ENCODE measurements around the gene ABTB2.

The ABTB2 gene

GRCh38 chr11:34204396-34205279 is 153.2 kb downstream of the ABTB2 start:
- DNase-seq (ENCODE audit: low read depth in 2 of 2), result peak in 1 of 2 donors; percentile 54
- no peak overlapping the region for H3K4me3 ChIP-seq (replicated peaks in 1 of 2; ENCODE audit: low read depth in 2 of 2, low read length in 2 of 2)
- no peak for TF ChIP-seq CTCF (IDR thresholded peaks at IDR 0.05; ENCODE audit: low read depth, low read length)

- no peak overlapping the region for H3K4me3 ChIP-seq (replicated peaks in 1 of 2; ENCODE audit: low read depth in 2 of 2, low read length in 2 of 2)
- DNase-seq (ENCODE audit: low read depth in 2 of 2), result no peak
- no peak for TF ChIP-seq CTCF (IDR thresholded peaks at IDR 0.05; ENCODE audit: low read depth, low read length)
These were observed 154.4 kb downstream of the ABTB2 start for GRCh38 chr11:34203377-34203871.

GRCh38 chr11:34201129-34201528 is 156.7 kb downstream of the ABTB2 start:
- H3K4me3 ChIP-seq (replicated peaks in 1 of 2; ENCODE audit: low read depth in 2 of 2, low read length in 2 of 2), result no peak overlapping the region
- no peak for DNase-seq (ENCODE audit: low read depth in 2 of 2)
- no peak for TF ChIP-seq CTCF (IDR thresholded peaks at IDR 0.05; ENCODE audit: low read depth, low read length)

- no peak overlapping the region for H3K4me3 ChIP-seq (replicated peaks in 1 of 2; ENCODE audit: low read depth in 2 of 2, low read length in 2 of 2)
- no peak for TF ChIP-seq CTCF (IDR thresholded peaks at IDR 0.05; ENCODE audit: low read depth, low read length)
- no peak for DNase-seq (ENCODE audit: low read depth in 2 of 2)
These were observed 158.3 kb downstream of the ABTB2 start for GRCh38 chr11:34199525-34199924.

- DNase-seq (ENCODE audit: low read depth in 2 of 2), result peak in 1 of 2 donors; percentile 13
- TF ChIP-seq CTCF (IDR thresholded peaks at IDR 0.05; ENCODE audit: low read depth, low read length), result no peak
- H3K4me3 ChIP-seq (replicated peaks in 1 of 2; ENCODE audit: low read depth in 2 of 2, low read length in 2 of 2), result no peak overlapping the region
These were observed 159.3 kb downstream of the ABTB2 start for GRCh38 chr11:34198523-34198922.

- no peak for DNase-seq (ENCODE audit: low read depth in 2 of 2)
- no peak overlapping the region for H3K4me3 ChIP-seq (replicated peaks in 1 of 2; ENCODE audit: low read depth in 2 of 2, low read length in 2 of 2)
- TF ChIP-seq CTCF (IDR thresholded peaks at IDR 0.05; ENCODE audit: low read depth, low read length), result no peak
These were observed 160.6 kb downstream of the ABTB2 start for GRCh38 chr11:34197256-34197655.
